ENCODE measurements around the gene TSPYL1. TPM values are rescaled to one million over a fixed set of nuclear protein-coding genes. Genes with fewer than 3 reads are reported as not detected.

TSPYL1 gene
- total and polyA plus RNA-seq, 2 of the 8 experiments (the other 6 are each of a cell fraction or from before 2014, with no cell fraction given), result 33.2 to 79.1 TPM

DNA sequence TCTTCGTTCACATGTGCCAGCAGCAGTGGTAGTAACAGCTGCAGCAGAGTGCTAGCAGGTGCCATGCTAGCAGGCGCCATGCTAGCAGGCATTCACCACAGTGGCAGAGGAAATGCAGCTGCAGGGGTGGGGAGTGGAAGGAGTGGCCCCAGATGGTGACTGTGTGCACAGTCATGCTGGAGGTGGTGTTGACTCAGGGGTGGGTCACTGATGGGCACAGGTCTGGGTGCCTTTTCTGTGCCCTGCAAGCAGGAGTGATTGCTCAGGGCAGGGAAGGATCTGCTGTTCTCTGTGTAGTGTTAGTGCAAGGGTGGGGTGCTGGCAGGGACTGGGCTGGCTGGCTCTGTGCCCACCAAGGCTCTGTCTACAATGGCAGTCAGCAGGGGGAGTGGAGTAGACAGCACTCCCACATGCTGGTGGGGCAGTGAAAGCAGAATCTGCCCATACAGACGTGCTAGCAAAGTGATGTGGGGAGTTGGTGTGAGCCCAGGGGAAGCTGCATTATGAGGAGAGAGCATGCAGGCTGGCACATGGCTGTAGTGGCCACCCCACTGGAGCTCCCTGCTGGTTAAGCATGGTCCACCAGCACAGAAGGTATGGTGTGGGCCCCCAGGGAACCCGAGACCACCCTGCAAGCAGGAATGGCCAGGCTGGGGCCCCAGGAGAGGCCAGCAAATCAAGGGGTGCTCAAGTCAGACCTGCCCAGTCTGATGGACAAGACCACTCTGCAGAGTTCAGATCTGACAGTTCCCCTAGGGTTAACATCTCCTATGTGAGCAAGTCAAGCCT is 14.5 kb downstream of the TSPYL1 start (continued):
- TF ChIP-seq, protein P1, sequence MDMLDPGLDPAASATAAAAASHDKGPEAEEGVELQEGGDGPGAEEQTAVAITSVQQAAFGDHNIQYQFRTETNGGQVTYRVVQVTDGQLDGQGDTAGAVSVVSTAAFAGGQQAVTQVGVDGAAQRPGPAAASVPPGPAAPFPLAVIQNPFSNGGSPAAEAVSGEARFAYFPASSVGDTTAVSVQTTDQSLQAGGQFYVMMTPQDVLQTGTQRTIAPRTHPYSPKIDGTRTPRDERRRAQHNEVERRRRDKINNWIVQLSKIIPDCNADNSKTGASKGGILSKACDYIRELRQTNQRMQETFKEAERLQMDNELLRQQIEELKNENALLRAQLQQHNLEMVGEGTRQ (IDR thresholded peaks at IDR 0.05; ENCODE audit: low read length), result no peak
- no peak for TF ChIP-seq KDM5A (IDR thresholded peaks at IDR 0.05; ENCODE audit: low read length)

All from H1 (cell line).